Activated CD4-positive, alpha-beta memory T cell treated with anti-CD3 and anti-CD28 coated beads, Interleukin-2, amount 10 ng/mL, durations not matched to agents 7 days and 5 days (primary cell): Measurements from ENCODE around the gene RUVBL1. TPM values are rescaled to one million over a fixed set of nuclear protein-coding genes. Genes with fewer than 3 reads are reported as not detected.

ENCODE experiments used
- CTCF ChIA-PET: fragments of 350-600 bp; sonication (Branson Sonifier 250); formaldehyde crosslinking; loops from one replicate; lab custom pipeline; 2021; ENCODE audit warnings: antibody characterized with exemption, inconsistent platforms; lab: Charles Lee
- POLR2A ChIA-PET: fragments of 350-600 bp; sonication (Branson Sonifier 250); formaldehyde crosslinking; loops from one replicate; lab custom pipeline; 2021; ENCODE audit warnings: antibody characterized with exemption; lab: Charles Lee
- DNase-seq: peaks from one replicate; pipeline ENCODE4 v3.0.0-alpha.2; 2020
- H3K27ac Mint-ChIP-seq: one replicate; pipeline ENCODE4 v1.8.0; 2021; ENCODE audit warnings: mild to moderate bottlenecking, mixed read lengths
- H3K27me3 Mint-ChIP-seq: one replicate; pipeline ENCODE4 v1.8.0; 2021; ENCODE audit warnings: mixed read lengths
- H3K36me3 Mint-ChIP-seq: one replicate; pipeline ENCODE4 v1.8.0; 2021; ENCODE audit warnings: low read depth, mixed read lengths
- H3K4me1 Mint-ChIP-seq: one replicate; pipeline ENCODE4 v1.8.0; 2021; ENCODE audit warnings: mixed read lengths
- H3K4me3 Mint-ChIP-seq: one replicate; pipeline ENCODE4 v1.8.0; 2021; ENCODE audit warnings: mild to moderate bottlenecking, mixed read lengths
- H3K9me3 Mint-ChIP-seq: one replicate; pipeline ENCODE4 v1.8.0; 2021; ENCODE audit warnings: mixed read lengths
- total RNA-seq, 2 experiments: library from RNA; stranded (reverse); gene quantifications; one replicate each; pipeline ENCODE4 v1.2.3, GENCODE V29; 2021

The RUVBL1 gene
- total RNA-seq, 2 experiments from 2014 or later, result 56.3 to 62.3 TPM

DNA sequence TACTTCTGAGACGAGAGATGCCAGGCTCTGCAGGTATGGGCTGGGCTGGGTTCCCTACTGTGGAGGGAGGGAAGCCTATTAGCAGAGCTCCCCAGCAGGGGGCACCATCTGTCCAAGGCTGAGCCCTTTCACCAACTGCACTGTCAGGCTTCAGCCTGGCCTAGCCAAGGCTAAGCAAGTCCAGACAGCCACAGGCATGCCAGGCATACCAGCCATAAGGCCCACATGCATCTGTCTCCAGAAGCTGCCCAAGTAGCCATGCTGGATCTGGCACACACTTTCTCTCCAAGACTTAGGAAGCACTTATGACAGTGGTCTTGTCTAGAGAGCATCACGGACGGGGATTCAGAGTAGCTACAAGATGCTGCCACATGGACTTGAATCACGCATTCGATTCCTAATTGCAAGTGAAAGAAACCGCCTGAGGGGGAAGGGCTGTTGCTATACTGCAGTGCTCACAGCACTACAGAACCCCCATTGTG, 28.3 kb downstream of the RUVBL1 start:
- DNase-seq, result peak; percentile 86
- Mint-ChIP-seq H3K9me3 (no peaks in the 10 kb centered on the region), H3K27ac (peak overlapping the region; percentile 64), H3K36me3 (peaks cover 44% of the 10 kb centered on the region), H3K4me3 (no peak overlapping the region), H3K4me1 (peaks cover 27% of the 10 kb centered on the region), H3K27me3 (no peaks in the 10 kb centered on the region)
- CTCF ChIA-PET, result interaction anchor here (0.5 to 10.6 kb wide), 26 partner anchors 9 to 514 kb away, joined by 3 to 144 read pairs (median 5); partner anchors contain the start of gene RUVBL1
- POLR2A ChIA-PET, result interaction anchor here (1.9 to 2.5 kb wide), 2 partner anchors 38 to 58 kb away, joined by 5 to 13 read pairs; no protein-coding TSS in a partner anchor

DNA sequence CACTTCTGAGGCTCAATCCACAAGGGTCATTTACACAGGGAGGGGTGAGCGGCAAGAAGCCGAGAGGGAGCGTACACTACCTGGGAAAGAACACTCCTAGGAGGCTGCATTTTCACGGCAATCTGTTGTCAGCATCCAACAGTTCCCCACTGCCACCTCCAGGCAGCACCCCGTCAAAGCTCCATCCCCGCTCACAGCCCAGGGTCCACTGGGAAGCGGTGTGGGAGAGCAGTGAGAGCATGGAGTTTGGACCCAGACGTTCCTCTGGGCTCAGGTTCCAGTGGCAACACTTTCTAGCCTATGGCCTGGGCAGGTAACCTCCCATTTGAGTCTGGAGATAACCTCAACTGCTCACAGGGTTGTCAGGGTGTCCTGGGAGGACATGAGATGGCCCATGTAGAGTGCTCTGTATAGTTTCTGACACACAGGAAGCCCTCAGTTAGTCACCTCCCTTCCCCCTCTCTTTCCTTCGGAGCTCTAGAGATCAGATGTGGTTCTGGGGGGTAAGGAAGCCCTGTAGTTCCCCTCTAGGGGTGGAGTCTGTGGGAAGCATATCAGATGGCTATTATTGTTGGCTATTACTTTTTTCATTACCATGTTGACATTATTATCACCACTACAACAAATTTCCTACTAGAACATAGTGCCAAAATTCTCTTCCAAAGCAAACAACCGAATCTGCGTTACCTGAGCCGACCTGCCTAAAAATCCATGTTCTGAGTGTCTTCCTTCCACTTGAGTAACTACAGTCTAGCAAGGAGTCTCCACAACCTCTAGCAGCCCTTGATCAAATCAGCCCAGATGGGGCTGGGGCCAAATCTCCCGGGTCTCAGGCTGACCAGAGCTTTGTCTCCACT, 29.1 kb downstream of the RUVBL1 start:
- Mint-ChIP-seq H3K27me3 (no peaks in the 10 kb centered on the region), H3K4me3 (no peak overlapping the region), H3K36me3 (peaks cover 40% of the 10 kb centered on the region), H3K4me1 (peaks cover 23% of the 10 kb centered on the region), H3K27ac (peak overlapping the region; percentile 64), H3K9me3 (no peaks in the 10 kb centered on the region)
- CTCF ChIA-PET, result interaction anchor here (0.5 to 10.6 kb wide), 21 partner anchors 8 to 514 kb away, joined by 3 to 144 read pairs (median 5); partner anchors contain the start of gene RUVBL1
- no peak for DNase-seq
- POLR2A ChIA-PET, result interaction anchor here (1.9 to 2.5 kb wide), 2 partner anchors 39 to 58 kb away, joined by 5 to 13 read pairs; no protein-coding TSS in a partner anchor

DNA sequence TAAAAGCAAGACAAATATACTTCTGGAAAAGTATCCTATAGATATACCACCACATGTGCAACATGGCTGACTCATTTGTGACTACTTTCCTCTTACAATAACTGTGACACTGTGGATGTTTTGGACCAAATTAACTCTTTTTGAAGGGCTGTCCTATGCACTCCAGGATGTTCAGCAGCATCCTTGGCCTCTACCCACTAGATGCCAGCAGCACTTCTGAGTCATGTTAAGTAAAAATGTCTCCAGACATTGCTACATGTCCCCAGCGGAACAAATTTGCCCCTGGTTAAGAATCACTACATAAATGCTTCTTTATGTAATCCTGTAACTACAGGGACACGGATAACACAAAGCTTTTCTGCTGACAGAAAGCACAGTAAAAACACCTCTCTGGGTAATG, 32.0 kb downstream of the RUVBL1 start:
- H3K27ac Mint-ChIP-seq, result no peak overlapping the region
- no peak overlapping the region for H3K4me3 Mint-ChIP-seq
- peaks cover 30% of the 10 kb centered on the region for H3K36me3 Mint-ChIP-seq
- H3K4me1 Mint-ChIP-seq, result peaks cover 17% of the 10 kb centered on the region
- ChIA-PET CTCF (interaction anchor here (10.6 kb wide), 1 partner anchor 42 kb away, joined by 144 read pairs; no protein-coding TSS in a partner anchor), POLR2A (no interaction called here)
- no peaks in the 10 kb centered on the region for H3K9me3 Mint-ChIP-seq
- DNase-seq, result no peak
- H3K27me3 Mint-ChIP-seq, result no peaks in the 10 kb centered on the region

DNA sequence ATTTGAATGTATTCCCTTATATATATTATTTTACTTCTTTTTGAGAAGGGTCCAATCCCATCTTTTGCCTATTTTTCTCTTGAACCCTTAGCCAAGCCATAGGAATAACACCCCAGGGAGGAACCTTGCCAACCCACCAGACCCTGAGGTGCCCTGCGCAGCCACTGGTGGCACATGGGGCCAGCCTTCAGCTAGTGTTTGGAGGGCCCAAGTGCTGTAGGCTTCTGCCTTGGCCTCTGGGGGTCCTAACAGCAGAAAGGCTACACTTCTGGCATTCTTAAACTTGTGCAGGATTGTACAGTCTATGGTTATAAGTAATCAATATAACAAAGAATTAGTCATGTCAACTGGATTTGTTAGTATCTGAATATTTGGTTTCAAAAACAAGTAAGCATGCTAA, 34.5 kb downstream of the RUVBL1 start:
- Mint-ChIP-seq H3K9me3 (no peaks in the 10 kb centered on the region), H3K4me1 (peaks cover 4% of the 10 kb centered on the region), H3K27me3 (no peaks in the 10 kb centered on the region), H3K36me3 (peaks cover 22% of the 10 kb centered on the region), H3K4me3 (no peak overlapping the region), H3K27ac (no peak overlapping the region)
- CTCF ChIA-PET, result interaction anchor here (0.7 to 1.3 kb wide), 2 partner anchors 45 to 64 kb away, joined by 3 read pairs; no protein-coding TSS in a partner anchor
- no peak for DNase-seq
- POLR2A ChIA-PET, result interaction anchor here (1.6 kb wide), 1 partner anchor 24 kb away, joined by 3 read pairs; no protein-coding TSS in a partner anchor

DNA sequence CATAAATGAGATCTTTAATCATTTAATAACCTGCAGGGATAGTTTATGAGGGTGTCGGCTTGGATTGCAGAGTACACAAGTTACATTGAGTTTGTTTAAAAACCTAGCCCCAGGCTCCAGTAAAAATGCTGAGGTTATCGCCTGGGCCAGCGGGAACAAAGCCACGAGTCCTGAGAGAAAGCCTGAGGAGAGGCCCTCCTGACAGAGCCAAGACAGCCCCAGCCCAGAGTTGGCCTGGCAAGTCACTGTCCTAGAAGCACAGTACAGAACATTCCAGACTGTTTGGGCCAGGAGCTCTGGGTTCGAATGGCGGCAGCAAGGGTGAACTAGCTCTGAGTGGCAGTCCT, 39.0 kb downstream of the RUVBL1 start:
- no peak overlapping the region for H3K27ac Mint-ChIP-seq
- peaks cover 35% of the 10 kb centered on the region for H3K36me3 Mint-ChIP-seq

DNA sequence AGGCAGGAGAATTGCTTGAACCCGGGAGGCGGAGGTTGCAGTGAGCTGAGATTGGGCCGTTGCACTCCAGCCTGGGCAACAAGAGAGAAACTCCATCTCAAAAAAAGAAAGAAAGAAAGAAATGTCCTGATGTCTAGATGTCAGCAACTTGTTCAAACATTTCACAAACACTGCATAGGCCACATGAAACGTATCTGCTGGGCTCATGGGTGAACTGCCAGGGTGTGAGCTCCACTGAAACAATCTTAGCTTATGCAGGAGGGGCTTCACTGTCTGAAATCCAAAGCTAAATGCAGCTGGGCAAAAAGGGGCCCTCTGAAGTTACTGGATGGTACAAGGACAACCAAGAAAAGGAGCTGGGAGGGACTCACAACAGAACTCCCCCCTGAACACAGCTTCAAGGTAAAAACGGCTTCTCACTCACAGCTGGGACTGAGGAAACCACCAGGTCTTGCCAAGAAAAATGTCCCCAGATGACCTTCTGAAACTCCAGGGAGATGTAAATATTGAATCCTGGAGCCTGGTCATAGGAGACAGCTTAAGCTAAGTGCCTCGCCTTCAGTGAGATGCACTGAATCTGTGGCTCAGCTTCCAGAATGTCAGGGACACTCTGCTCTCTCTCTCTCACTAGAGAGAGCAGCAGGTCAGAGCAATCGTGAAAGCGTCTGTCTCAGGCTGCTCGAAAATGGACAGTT, 39.5 kb downstream of the RUVBL1 start:
- CTCF ChIA-PET, result interaction anchor here (0.7 to 2.2 kb wide), 3 partner anchors 11 to 50 kb away, joined by 4 to 9 read pairs (median 4); no protein-coding TSS in a partner anchor
- Mint-ChIP-seq H3K4me1 (no peaks in the 10 kb centered on the region), H3K4me3 (no peak overlapping the region), H3K27me3 (no peaks in the 10 kb centered on the region), H3K36me3 (peaks cover 35% of the 10 kb centered on the region), H3K27ac (no peak overlapping the region), H3K9me3 (no peaks in the 10 kb centered on the region)
- DNase-seq, result no peak
- POLR2A ChIA-PET, result no interaction called here

More for the DNA sequence above, 39.0 kb downstream of the RUVBL1 start:
- CTCF ChIA-PET, result interaction anchor here (0.7 to 2.2 kb wide), 2 partner anchors 11 to 49 kb away, joined by 4 to 9 read pairs; no protein-coding TSS in a partner anchor
- POLR2A ChIA-PET, result no interaction called here
- DNase-seq, result no peak
- Mint-ChIP-seq H3K4me1 (no peaks in the 10 kb centered on the region), H3K4me3 (no peak overlapping the region), H3K27me3 (no peaks in the 10 kb centered on the region), H3K9me3 (no peaks in the 10 kb centered on the region)

DNA sequence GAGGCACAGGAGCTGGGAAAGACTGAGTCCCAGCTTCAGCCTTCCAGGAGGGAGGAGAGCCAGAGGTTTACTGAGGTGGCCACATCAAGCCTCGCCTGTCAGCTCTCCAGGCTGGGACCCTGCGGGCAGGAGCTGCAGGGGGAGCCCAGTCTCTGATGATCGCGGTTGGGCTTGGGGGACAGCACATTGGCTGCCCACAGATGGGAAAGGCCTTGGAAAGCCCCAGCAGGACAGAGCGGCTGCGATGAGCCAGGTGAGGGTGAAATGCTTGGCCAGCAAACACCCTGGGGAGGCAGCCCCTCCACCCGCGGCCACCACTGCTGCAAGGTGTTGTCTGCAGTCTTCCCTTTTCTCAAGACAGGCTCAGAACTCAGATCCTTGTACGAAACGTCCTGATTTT, 40.2 kb downstream of the RUVBL1 start:
- DNase-seq, result no peak
- Mint-ChIP-seq H3K4me3 (no peak overlapping the region), H3K9me3 (no peaks in the 10 kb centered on the region), H3K27ac (no peak overlapping the region), H3K27me3 (no peaks in the 10 kb centered on the region), H3K4me1 (no peaks in the 10 kb centered on the region), H3K36me3 (peaks cover 35% of the 10 kb centered on the region)
- CTCF ChIA-PET, result interaction anchor here (1.7 to 2.2 kb wide), 2 partner anchors 12 to 50 kb away, joined by 4 to 9 read pairs; no protein-coding TSS in a partner anchor
- POLR2A ChIA-PET, result no interaction called here

DNA sequence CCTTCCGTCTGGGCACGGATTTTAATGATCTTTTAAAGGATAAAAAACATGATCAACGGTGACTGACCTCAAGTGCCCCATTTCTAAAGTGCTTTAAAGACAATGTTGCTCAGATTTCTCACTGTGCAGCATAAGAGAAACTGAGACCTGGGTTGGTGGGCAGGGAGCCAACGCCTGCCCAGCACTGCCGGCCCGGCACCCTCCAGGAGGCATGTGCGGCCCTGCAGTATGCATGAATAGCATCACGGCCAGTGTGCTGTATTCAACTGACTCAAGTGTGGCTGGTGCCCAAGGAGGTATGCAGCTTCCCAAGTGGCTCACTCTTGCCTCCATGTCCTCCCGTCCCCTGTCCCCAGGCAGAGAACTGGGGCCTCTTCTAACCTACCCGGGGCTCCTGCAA, 41.1 kb downstream of the RUVBL1 start:
- H3K27ac Mint-ChIP-seq, result no peak overlapping the region
- POLR2A ChIA-PET, result no interaction called here
- no peaks in the 10 kb centered on the region for H3K27me3 Mint-ChIP-seq
- H3K9me3 Mint-ChIP-seq, result no peaks in the 10 kb centered on the region
- no peak for DNase-seq
- CTCF ChIA-PET, result interaction anchor here (1.7 kb wide), 1 partner anchor 51 kb away, joined by 4 read pairs; no protein-coding TSS in a partner anchor
- no peaks in the 10 kb centered on the region for H3K4me1 Mint-ChIP-seq
- no peak overlapping the region for H3K4me3 Mint-ChIP-seq
- H3K36me3 Mint-ChIP-seq, result peaks cover 33% of the 10 kb centered on the region

DNA sequence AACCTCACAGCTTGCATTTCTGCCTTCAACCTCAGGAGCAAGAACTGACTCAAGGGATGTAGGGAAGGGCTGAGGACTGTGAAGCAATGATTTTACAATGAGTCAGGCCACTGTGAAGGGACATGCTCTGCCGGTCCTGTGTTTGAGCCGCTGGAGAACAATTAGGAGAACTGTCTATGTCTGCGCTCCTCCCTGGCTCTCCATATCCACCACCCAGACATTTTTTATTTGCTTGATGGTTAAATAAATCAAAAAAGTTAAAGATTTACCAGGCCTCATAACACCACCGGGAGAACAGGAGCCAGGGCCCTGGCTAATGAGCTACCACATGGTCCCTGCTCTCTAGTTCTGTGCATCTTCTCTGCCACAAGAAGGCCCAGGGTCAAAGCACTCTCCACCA, 41.8 kb downstream of the RUVBL1 start:
- ChIA-PET POLR2A (no interaction called here), CTCF (interaction anchor here (0.7 kb wide), 1 partner anchor 11 kb away, joined by 3 read pairs; no protein-coding TSS in a partner anchor)
- Mint-ChIP-seq H3K9me3 (no peaks in the 10 kb centered on the region), H3K4me3 (no peak overlapping the region), H3K36me3 (peaks cover 28% of the 10 kb centered on the region), H3K27me3 (no peaks in the 10 kb centered on the region), H3K27ac (no peak overlapping the region), H3K4me1 (no peaks in the 10 kb centered on the region)
- DNase-seq, result no peak

DNA sequence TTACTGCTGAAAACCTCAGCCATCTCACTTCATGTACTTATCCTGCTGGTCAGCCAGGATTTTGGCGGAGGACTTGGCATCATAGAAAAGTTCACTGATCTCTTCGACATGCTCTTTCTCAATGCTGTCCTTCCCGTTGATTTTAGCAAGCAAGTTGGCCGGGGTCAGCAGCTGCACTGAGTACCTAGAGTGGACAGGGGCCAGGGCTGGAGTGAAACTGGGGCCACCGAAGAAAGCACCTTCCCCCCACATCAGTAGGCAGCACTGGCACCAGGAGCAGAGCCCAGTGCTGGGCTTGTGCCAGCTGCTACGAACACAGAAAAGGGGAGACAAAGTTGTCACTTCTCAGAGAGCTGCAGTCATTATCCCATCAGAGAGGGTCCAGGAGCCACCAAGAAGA, 42.4 kb downstream of the RUVBL1 start:
- ChIA-PET CTCF (interaction anchor here (0.7 kb wide), 1 partner anchor 12 kb away, joined by 3 read pairs; no protein-coding TSS in a partner anchor), POLR2A (no interaction called here)
- Mint-ChIP-seq H3K4me1 (peaks cover 4% of the 10 kb centered on the region), H3K9me3 (no peaks in the 10 kb centered on the region), H3K36me3 (peaks cover 26% of the 10 kb centered on the region), H3K27ac (no peak overlapping the region), H3K27me3 (no peaks in the 10 kb centered on the region), H3K4me3 (no peak overlapping the region)
- no peak for DNase-seq

DNA sequence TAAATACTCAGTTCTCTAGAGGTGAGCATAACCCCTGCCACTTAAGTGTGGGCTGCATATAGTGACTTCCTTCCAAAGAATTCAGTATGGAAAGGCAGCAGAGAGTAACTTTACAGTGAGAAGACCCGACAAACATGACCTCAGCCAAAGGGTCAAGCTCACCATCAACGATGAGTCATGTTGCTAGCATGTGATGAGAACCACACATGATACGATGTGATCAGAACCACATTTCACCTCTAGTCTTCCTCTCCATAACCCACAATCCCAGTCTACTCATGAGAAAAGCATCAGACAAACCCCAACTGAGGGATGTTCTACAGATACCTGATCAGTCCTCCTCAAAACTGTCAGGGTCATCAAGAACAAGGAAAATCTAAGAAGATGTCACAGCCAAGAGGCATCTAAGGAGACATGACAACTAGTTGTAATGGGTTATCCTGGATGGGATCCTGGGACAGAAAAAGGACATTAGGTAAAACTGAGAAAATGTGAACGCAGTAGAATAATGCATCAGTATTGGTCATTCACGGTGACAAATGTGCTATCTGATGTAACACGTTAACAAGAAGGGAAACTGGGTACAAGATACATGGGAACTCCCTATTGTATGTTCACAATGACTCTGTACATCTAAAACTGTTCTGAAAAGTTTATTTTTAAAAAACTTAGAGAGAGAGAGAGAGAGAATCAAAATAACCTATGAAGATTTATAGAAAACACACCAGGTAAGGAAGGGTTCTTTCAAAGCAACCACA, 43.1 kb downstream of the RUVBL1 start:
- CTCF ChIA-PET, result interaction anchor here (0.5 to 1.9 kb wide), 4 partner anchors 10 to 322 kb away, joined by 3 to 7 read pairs (median 3); no protein-coding TSS in a partner anchor
- no peak for DNase-seq
- no peak overlapping the region for H3K27ac Mint-ChIP-seq

DNA sequence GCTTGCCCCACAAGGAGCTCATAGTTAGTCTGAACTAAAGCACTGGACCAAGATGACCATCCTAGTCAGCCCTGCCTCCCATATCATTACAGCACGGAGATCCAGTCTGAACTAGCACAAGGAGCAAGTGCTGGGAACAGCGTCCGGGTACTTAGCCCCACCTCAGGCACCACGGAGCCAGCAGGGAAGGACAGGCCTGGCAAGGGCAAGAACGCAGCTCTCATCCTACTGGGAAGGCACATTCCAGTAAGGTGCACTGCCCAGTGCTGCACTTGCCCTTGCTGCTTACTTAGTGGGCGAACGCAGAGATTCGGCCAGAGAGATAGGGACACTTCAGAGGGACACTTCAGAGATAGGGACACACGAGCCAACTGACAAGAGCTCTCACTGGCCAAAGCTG, 43.8 kb downstream of the RUVBL1 start:
- peaks cover 21% of the 10 kb centered on the region for H3K36me3 Mint-ChIP-seq
- no peak for DNase-seq
- CTCF ChIA-PET, result interaction anchor here (0.5 to 1.9 kb wide), 5 partner anchors 9 to 323 kb away, joined by 3 to 7 read pairs (median 3); no protein-coding TSS in a partner anchor
- H3K27ac Mint-ChIP-seq, result no peak overlapping the region
- H3K9me3 Mint-ChIP-seq, result no peaks in the 10 kb centered on the region
- H3K4me1 Mint-ChIP-seq, result peaks cover 16% of the 10 kb centered on the region
- no peak overlapping the region for H3K4me3 Mint-ChIP-seq
- POLR2A ChIA-PET, result no interaction called here
- H3K27me3 Mint-ChIP-seq, result no peaks in the 10 kb centered on the region

More for the DNA sequence above, 43.1 kb downstream of the RUVBL1 start:
- no peak overlapping the region for H3K4me3 Mint-ChIP-seq
- no peaks in the 10 kb centered on the region for H3K9me3 Mint-ChIP-seq
- POLR2A ChIA-PET, result no interaction called here
- H3K4me1 Mint-ChIP-seq, result peaks cover 10% of the 10 kb centered on the region
- no peaks in the 10 kb centered on the region for H3K27me3 Mint-ChIP-seq
- peaks cover 25% of the 10 kb centered on the region for H3K36me3 Mint-ChIP-seq
